NT2/D1 (cell line): ENCODE results near the gene KYAT1.

Source experiments
- SUZ12 ChIP-seq: IDR thresholded peaks from 2 replicates; pipeline ENCODE4 v1.6.1; 2011; ENCODE audit not compliant: insufficient read length, insufficient read depth; ENCODE audit errors: extremely low read depth
- ZNF274 ChIP-seq: IDR thresholded peaks from 2 replicates; pipeline ENCODE4 v1.6.1; 2011; ENCODE audit warnings: mild to moderate bottlenecking, low read depth, low read length

GRCh38 chr9:128895556-128895955 is 13.8 kb upstream of the KYAT1 start:
- TF ChIP-seq SUZ12 (no peak), ZNF274 (no peak)
